GM19240 (cell line): ENCODE results near the gene PIK3C2G.
"Not testable (repeated sequence)": the region's sequence is repeated elsewhere in the genome, so short reads cannot be mapped to it uniquely, and the experiment has no call there.

Source experiments
- DNase-seq: peaks from one replicate; pipeline ENCODE4 v3.0.0; 2011; ENCODE audit warnings: low spot score; ENCODE audit not compliant: insufficient read length

Gene PIK3C2G

DNA sequence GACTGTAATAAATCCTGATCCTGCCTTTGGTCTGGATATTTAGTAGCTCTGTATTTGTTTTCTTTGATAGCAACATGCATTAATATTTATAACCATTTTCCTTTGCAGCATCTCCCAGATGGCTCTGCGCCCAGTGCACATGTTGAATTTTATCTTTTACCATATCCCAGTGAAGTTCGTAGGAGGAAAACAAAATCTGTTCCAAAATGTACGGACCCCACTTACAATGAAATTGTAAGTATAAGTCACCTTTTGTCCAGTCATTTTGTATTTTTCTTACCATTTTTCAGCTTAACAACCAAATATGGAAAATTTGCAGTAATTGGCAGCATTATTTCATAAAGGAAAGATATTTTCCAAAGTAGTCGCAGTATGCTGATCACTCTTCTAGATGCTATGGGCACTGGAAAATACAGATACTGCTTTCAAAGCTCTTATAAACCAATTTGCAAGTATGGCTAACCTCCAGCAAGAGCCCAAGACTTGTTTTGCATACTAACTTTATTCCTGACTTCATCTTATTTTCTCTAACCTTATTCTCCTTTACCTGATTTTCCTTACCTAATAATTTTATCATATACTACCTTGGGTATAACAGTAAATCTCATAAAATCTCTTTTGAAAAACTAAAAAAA, 379.1 kb downstream of the PIK3C2G start:
- DNase-seq: no peak

DNA sequence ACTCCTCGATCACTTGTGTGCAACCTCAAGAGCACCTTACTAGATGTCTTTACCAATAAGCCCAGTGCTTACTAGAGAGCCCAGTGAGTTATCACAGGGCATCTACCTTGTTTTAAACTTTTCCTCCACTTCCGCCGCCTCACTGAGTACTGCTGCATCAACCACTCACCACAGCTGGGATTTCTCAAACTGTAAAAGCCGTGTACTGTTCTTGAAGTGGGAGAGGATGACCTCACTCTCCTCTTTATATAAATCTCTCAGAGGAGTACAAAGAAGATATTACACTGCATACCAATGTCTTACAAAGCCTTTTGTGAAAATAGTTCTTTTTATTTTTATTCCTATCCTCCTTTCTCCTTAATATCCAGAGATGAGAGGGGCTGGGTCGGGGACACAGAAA, 382.4 kb downstream of the PIK3C2G start:
- DNase-seq: no peak

GRCh38 chr12:18644564-18644963, 383.2 kb downstream of the PIK3C2G start:
- DNase-seq: no peak

- DNase-seq: no peak
Observed at GRCh38 chr12:18646286-18646890, 385.1 kb downstream of the PIK3C2G start.

- no peak for DNase-seq
Observed at GRCh38 chr12:18651525-18651924, 390.2 kb downstream of the PIK3C2G start.

DNA sequence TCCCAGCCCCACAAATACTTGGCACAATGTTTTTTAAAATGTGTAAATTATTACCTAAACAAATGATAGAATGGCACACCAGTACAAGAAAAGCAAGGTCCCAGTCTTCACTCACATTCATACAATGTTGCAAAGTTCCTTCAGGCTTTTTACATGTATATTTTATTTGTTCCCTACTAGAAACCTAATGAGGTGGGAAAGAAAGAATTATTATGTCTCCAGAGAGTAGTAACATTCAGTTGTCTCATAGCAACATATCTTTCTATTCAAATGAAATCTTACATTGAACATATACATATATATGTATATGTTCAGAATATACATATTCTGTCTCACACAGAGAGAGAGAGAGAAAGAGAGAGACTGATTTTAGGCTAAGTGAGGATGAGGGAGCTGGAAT, 391.3 kb downstream of the PIK3C2G start:
- no peak for DNase-seq

DNA sequence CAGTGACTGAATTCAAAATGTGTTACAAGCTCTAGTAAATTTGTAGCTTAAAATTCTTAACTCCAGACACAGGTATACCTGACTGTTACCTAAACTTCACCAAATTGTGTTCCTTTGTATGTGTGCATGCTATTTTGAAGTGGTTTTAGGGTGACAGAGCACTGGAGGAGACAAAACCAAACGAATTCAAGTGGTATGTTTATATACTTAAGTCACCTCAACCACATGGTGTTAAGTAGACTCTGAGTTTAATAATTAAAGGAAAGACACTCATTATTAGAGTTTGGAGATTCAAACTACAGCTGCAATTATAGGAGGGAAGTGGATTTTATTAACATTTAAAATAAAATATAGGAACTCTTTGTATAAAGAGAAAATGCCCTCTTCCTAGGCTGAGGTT, 392.1 kb downstream of the PIK3C2G start:
- no peak for DNase-seq

- DNase-seq: no peak
Observed at GRCh38 chr12:18655351-18655750, 394.0 kb downstream of the PIK3C2G start.

- no peak for DNase-seq
Observed at GRCh38 chr12:18658179-18658578, 396.9 kb downstream of the PIK3C2G start.

DNA sequence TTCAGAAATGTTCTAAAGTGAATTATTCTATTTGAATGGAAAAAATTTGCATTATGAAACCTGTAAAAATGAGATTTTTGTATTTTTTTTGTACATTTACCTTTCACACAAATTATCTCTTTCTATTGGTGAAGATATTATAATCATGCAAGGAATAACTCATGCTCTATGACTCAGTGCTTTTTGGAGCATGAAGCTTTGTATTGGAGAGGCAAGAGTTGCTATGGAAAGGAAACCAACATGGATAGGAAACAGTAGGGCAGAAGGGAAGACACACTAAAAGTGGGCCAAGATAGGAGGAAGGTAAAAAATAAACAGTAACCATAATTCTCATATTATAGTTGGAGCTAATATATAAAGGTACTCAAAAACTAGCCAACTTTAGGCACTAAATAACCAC, 397.5 kb downstream of the PIK3C2G start:
- DNase-seq: no peak

DNA sequence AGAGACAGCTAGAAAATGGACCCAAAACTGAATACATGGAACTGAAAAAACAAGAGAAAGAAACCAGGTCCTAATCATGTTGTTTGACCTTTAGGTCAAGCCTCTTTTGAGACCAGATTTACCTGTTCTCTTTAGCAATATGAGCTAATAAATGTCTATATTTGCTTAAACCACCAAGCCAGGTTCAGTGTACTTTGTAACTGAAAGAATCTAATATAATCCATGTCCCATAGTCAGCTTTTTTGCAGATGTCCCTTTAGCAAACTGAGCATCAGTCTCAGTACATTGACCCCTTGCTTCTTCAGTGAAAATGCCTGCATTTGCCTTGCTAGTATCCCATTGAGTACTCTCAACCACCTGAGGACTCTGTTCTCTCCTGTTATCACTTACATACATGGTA, 414.8 kb downstream of the PIK3C2G start:
- DNase-seq: no peak

DNA sequence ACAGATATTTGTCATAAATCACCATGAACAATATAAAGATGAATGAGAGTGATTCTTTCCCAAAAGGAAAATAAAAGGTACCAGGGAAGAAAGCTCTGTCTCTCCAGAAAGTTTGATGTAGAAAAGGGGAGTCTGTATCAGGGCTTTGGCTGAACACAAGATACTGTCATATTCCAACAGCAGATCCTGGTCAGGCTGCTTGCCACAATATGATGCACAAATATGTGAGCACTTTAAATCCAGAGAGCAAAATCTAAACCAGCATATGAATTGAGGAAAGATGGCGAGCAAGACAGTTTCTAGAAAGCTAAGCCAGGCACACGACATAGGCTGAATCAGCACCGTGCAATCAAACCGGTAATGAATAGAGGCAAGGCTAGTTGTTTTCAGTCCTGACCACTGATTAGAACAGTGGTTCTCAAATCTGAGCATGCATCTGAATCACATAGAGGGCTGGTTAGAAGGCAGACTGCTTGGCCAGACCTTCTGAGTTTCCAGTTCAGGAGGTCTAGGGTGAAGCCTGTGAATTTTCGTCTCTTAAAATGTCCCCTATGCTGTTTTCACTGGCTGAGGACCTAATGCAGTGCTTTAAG, 415.8 kb downstream of the PIK3C2G start:
- no peak for DNase-seq

- DNase-seq: no peak
Observed at GRCh38 chr12:18681818-18682217, 420.5 kb downstream of the PIK3C2G start.

DNA sequence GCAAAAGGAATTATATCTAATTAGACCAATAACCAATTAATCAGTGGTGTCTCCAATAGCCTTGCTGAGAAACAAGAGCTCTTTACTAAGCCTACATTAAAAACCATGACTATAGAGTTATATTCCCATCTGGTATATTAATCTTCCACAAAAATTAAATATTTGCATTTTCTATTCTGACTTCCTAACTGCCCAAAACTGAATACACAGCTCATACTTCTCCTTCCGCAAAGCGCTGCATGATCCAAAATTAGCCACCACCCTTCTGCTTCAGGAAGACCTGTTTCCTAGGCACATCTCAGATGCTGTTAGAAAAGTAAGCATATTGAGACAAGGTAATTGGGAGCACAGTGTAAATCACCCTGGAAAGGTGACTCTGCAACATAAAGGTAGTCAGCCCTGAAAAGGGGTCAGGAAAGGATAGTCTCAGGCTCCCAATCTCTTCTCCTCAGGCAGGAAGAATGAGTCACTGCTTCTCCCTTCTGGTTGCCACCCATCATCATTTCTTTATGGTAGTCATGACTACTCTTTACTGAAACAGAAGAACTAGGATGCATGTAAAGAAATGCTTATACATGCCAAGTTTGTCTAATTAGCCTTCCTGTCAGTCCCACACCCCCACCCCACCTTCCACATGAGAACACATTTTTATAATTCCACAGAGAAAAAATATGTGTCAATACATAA, 422.2 kb downstream of the PIK3C2G start:
- no peak for DNase-seq

DNA sequence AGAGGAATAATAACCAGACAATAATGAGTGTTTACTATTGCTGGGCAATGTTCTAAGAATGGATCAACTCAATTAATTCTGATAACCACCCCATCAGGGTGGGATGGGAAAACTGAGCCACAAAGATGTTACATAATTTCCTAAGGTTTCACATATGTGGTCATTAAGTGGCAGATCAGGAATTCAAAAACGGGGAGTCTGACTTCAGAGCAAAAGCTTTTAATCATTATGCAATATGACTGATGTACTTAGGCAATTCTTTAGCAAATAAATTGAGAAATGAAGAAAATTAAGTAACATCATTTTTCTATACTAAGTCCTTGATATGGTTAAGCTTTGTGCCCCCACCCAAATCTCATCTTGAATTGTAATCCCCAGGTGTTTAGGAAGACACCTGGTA, 423.1 kb downstream of the PIK3C2G start:
- no peak for DNase-seq

GRCh38 chr12:18689771-18690170, 428.5 kb downstream of the PIK3C2G start:
- no peak for DNase-seq

DNA sequence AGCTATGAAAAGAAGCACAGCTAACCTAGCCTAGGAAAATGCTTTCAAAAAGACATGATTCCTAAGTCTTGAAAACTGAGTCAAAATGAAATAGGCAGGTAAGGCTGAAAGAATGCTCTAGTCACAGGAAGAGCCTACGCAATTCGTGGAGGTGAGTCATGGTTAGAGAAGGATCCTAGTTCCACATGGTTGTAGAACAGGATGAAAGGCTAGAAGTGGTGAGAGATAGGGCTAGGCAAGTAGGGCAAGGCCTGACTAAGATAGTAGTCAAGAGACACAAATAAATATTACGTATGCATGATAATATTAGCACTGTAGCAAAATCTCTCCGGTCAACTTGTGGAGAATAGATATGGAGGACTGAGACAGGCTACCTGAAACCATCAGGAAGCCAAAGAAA, 429.3 kb downstream of the PIK3C2G start:
- no peak for DNase-seq

- not testable (repeated sequence) for DNase-seq
Observed at GRCh38 chr12:18693986-18694385, 432.7 kb downstream of the PIK3C2G start.

GRCh38 chr12:18696971-18697602, 435.8 kb downstream of the PIK3C2G start:
- DNase-seq: no peak
